Measurements from ENCODE around the gene SYT8. TPM values are rescaled to one million over a fixed set of nuclear protein-coding genes. Genes with fewer than 3 reads are reported as not detected.
"Not testable (repeated sequence)": the region's sequence is repeated elsewhere in the genome, so short reads cannot be mapped to it uniquely, and the experiment has no call there.

SYT8 gene
- total RNA-seq, 2 donors from 2014 or later, result not detected

DNA sequence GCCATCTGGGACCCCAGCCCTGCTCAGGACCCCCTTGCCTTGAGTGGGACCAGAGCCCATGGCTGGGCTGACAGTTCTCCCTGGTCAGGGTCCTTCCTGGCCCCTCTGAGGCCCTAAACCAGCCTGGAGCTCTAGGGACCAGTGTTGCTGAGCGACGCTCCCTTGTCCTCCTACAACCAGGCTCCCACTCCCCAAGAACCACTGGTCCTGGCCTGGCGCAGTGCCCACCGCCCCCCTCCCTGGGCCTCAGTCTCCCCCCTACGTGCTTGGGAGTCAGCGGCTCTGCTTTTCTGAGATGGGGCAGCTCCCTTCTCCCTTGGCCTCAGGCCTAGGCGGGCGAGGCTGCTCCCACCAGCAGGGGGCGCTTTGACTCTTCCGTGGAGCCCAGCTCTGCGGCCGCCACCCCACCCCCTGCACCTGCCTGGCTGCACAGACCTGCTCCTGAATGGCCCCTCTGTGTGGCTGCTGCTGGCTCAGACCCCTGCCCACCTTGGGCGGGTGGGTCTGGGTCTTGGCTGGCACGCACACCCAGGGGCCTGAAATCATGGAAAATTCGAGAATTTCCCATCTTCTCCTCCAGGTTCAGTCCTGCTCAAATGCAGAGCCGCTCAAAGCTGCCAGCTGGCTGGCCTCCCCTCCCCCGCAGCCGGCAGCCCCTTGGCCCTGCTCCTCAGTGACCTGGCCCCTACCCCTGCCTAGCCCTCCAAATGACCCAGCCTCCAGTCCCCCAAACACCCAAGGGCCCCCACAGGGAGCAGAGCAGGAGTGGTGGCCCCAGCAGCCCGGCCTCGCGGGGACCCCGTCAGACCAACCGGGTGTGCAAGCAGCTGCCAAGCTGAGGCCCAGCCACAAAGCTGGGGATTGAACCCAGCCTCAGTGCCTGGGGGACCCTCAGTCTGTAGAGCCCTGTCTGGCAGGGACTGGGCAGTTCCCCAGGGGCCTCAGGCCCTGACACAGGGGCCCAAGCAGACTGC lies 47.8 kb downstream of the SYT8 start:
- DNase-seq (peak; percentile 80 to 87), ATAC-seq (replicated peaks in 1 of 2) (peak; percentile 89 to 90)
- Mint-ChIP-seq H3K4me3 (no peak overlapping the region), H3K4me1 (ENCODE audit: low read depth) (peaks cover 4% of the 10 kb centered on the region), H3K27me3 (ENCODE audit: low read depth) (no peaks in the 10 kb centered on the region), H3K27ac (no peak overlapping the region), H3K9me3 (no peaks in the 10 kb centered on the region), H3K36me3 (ENCODE audit: insufficient read depth in 2 of 2) (no peaks in the 10 kb centered on the region)

DNA sequence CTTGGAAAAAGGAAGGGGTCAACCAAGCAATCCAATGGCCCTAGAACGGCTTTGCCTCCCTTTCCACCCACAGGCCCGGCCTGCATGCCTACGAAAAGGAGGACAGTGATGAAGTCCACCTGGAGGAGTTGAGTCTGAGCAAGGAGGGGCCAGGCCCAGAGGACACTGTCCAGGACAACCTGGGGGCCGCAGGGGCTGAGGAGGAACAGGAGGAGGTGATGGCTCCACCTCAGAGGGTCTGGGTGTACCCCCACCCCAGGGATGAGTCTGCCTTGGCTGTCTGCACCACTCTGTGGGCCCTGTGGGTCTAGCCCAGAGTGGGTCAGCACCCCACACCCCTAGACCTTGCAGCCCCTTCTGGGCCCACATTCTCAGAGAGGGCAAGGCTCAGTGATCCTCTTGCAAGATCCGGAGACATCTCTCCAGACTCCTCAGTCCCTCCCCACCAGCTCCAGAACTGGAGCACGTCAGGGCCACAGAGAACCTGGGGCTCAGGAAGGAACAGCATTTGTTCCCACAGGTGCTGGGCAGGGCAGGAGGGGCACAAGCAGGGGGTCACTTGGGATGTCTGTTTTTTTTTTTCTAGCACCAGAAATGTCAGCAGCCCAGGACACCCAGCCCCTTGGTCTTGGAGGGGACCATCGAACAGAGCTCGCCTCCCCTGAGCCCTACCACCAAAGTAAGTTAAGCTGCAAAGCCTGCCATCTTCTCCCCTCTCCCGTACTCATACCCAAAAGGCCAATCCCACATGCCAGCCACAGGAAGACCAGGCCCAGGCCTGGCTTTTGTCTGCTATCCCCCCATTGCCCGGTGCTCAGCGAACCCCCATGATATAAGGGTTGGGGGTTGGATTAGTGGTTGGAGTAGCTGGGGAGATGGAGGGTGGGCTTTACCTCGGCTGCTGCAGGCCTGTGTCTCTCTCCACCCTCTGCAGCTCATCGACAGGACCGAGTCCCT lies 48.8 kb downstream of the SYT8 start:
- Mint-ChIP-seq H3K27me3 (ENCODE audit: low read depth) (no peaks in the 10 kb centered on the region), H3K36me3 (ENCODE audit: insufficient read depth in 2 of 2) (no peaks in the 10 kb centered on the region), H3K27ac (no peak overlapping the region), H3K4me3 (no peak overlapping the region), H3K4me1 (ENCODE audit: low read depth) (peaks cover 9% of the 10 kb centered on the region), H3K9me3 (no peaks in the 10 kb centered on the region)
- DNase-seq (no peak), ATAC-seq (replicated peaks in 1 of 2) (no peak)

DNA sequence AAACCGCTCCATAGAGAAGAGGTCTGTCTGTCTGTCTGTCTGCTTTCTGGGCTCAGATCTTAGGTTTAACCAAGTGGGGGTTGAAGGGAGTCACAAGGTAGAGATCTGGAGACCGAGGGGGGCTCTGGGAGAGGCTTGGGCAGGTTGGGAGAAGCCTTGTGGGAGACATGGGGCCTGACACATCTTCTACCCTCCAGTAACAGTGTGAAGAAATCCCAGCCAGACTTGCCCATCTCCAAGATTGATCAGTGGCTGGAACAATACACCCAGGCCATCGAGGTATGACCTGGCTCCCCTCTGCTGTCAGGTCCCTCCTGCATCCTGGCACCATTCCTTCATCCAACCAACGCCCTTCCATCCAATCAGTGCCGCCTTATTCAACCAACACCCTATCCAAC lies 49.5 kb downstream of the SYT8 start:
- DNase-seq, result no peak
- H3K9me3 Mint-ChIP-seq, result no peaks in the 10 kb centered on the region
- H3K27ac Mint-ChIP-seq, result no peak overlapping the region
- peaks cover 0 to 2% of the 10 kb centered on the region in 2 donors for H3K36me3 Mint-ChIP-seq (ENCODE audit: insufficient read depth in 2 of 2)
- H3K27me3 Mint-ChIP-seq (ENCODE audit: low read depth), result no peaks in the 10 kb centered on the region
- peaks cover 14% of the 10 kb centered on the region for H3K4me1 Mint-ChIP-seq (ENCODE audit: low read depth)
- H3K4me3 Mint-ChIP-seq, result no peak overlapping the region
- no peak for ATAC-seq (replicated peaks in 1 of 2)

- peaks cover 25% of the 10 kb centered on the region for H3K4me1 Mint-ChIP-seq (ENCODE audit: low read depth)
- not testable (repeated sequence) for H3K27ac Mint-ChIP-seq; H3K36me3 Mint-ChIP-seq (ENCODE audit: insufficient read depth in 2 of 2); H3K27me3 Mint-ChIP-seq (ENCODE audit: low read depth); DNase-seq; ATAC-seq (replicated peaks in 1 of 2); H3K4me3 Mint-ChIP-seq; H3K9me3 Mint-ChIP-seq
These were observed 51.8 kb downstream of the SYT8 start for GRCh38 chr11:1886551-1886950.

Other genes with a start within 250 kb of the SYT8 start
- gene KRTAP5-1, start 249.7 kb upstream of the SYT8 start, total RNA-seq, result not detected
- gene KRTAP5-2, start 236.7 kb upstream of the SYT8 start, total RNA-seq, result not detected
- not detected for gene KRTAP5-3, start 226.5 kb upstream of the SYT8 start, total RNA-seq
- not detected for gene KRTAP5-4, start 212.9 kb upstream of the SYT8 start, total RNA-seq
- gene KRTAP5-5, start 205.2 kb upstream of the SYT8 start, total RNA-seq, result not detected
- gene KRTAP5-6, start 137.8 kb upstream of the SYT8 start, total RNA-seq, result not detected
- gene IFITM10, start 84.4 kb upstream of the SYT8 start, total RNA-seq, result 1 to 10 TPM in 1 of 2 donors, under 1 TPM in 1; 0.91 to 1.5 TPM
- gene CTSD, start 71.1 kb upstream of the SYT8 start, total RNA-seq, result 10 to 100 TPM; 56.2 to 66.9 TPM
- 1 to 10 TPM; 1.2 TPM for gene TNNI2, start 4.0 kb downstream of the SYT8 start, total RNA-seq
- 100 to 1,000 TPM; 301 to 312 TPM for gene LSP1, start 18.1 kb downstream of the SYT8 start, total RNA-seq
- gene PRR33, start 56.9 kb downstream of the SYT8 start, total RNA-seq, result not detected
- gene TNNT3, start 84.7 kb downstream of the SYT8 start, total RNA-seq, result 10 to 100 TPM in 1 of 2 donors, 1 to 10 TPM in 1; 5.6 to 15.5 TPM
- 10 to 100 TPM; 59.4 to 60.3 TPM for gene MRPL23, start 112.3 kb downstream of the SYT8 start, total RNA-seq
- gene H19, start 162.9 kb downstream of the SYT8 start, total RNA-seq, result not detected